B cell (primary cell): Measurements from ENCODE around the gene MARCHF10.

Experiments
- CTCF ChIP-seq: fragments of 200-600 bp; IDR thresholded peaks from one replicate; pipeline ENCODE4 v1.8.0; 2022; ENCODE audit warnings: antibody characterized with exemption, mild to moderate bottlenecking
- EZH2 ChIP-seq: IDR thresholded peaks from 2 replicates; pipeline ENCODE4 v1.6.1; 2012; ENCODE audit warnings: borderline replicate concordance, low read depth, mild to moderate bottlenecking, moderate library complexity, low read length; ENCODE audit not compliant: insufficient read depth, poor library complexity, severe bottlenecking

GRCh38 chr17:62857526-62857925, 49.4 kb upstream of the MARCHF10 start:
- TF ChIP-seq CTCF = no peak
- TF ChIP-seq EZH2 = no peak
